Kidney (tissue), 14 donors: Measurements from ENCODE around the gene ATAD2B. TPM values are rescaled to one million over a fixed set of nuclear protein-coding genes. Genes with fewer than 3 reads are reported as not detected.

Experiments
- DNase-seq, 5 donors: peaks; one replicate each; pipeline ENCODE4 v3.0.0-alpha.2; 2013 to 2020
- FAIRE-seq: peaks from 2 replicates; lab custom pipeline; 2012; peaks lifted over from hg19 to GRCh38; lab: Jason Lieb, UNC
- H3K27ac ChIP-seq, 2 donors: one replicate each; pipeline ENCODE4 v1.7.0; 2013; ENCODE audit warnings: low read depth in 2 of 2, low read length in 2 of 2, inconsistent platforms in 1 of 2
- H3K27me3 ChIP-seq: one replicate; pipeline ENCODE4 v1.7.1; 2013; ENCODE audit warnings: low read length, inconsistent platforms; ENCODE audit not compliant: control insufficient read depth, insufficient read depth
- H3K36me3 ChIP-seq, 3 donors: one replicate each; pipeline versions ENCODE4 v1.7.0 to v1.7.1; 2013; ENCODE audit warnings: low read length in 3 of 3, control low read depth in 1 of 3, inconsistent platforms in 1 of 3; ENCODE audit not compliant: insufficient read depth in 3 of 3, control insufficient read depth in 2 of 3
- H3K4me1 ChIP-seq, 3 donors: one replicate each; pipeline versions ENCODE4 v1.7.0 to v1.7.1; 2013; ENCODE audit warnings: low read length in 3 of 3, inconsistent platforms in 1 of 3, low read depth in 1 of 3; ENCODE audit not compliant: control insufficient read depth in 2 of 3, insufficient read depth in 2 of 3
- H3K4me3 ChIP-seq, 3 donors: one replicate each; pipeline versions ENCODE4 v1.7.0 to v1.8.1; 2013; ENCODE audit warnings: low read length in 3 of 3, control low read depth in 1 of 3, inconsistent platforms in 1 of 3
- H3K9ac ChIP-seq, 3 donors: one replicate each; pipeline versions ENCODE4 v1.7.0 to v1.7.1; 2013; ENCODE audit warnings: low read length in 3 of 3, control low read depth in 1 of 3, inconsistent platforms in 1 of 3
- H3K9me3 ChIP-seq, 3 donors: one replicate each; pipeline versions ENCODE4 v1.7.0 to v1.7.1; 2013; ENCODE audit warnings: low read length in 3 of 3, control low read depth in 1 of 3, inconsistent platforms in 1 of 3; ENCODE audit not compliant: control insufficient read depth in 2 of 3, insufficient read depth in 1 of 3
- intact Hi-C: fragments of 100-400 bp; cut with DNase I; formaldehyde crosslinking; loops from one replicate; pipeline ENCODE4 v1.11.1; 2022
- polyA plus RNA-seq: library from polyadenylated mRNA; stranded (reverse); fragments of 350-450 nt; fragmentation: Illumina TruSeq; extraction: RNeasy Lipid Tissue Mini Kit (QIAGEN cat#74804); gene quantifications from one replicate; pipeline ENCODE4 v1.2.3, GENCODE V29; 2014; ENCODE audit warnings: low read depth, low replicate concordance; ENCODE audit not compliant: insufficient read depth
- total RNA-seq: library from RNA; stranded (reverse); fragmentation: NEBNext Ultra II Directional; extraction: Animal tissue kit (Norgen Biotek cat#: 25700); gene quantifications from one replicate; pipeline ENCODE4 v1.2.1, GENCODE V29; 2021
- TF ChIP-seq, protein P1 (sequence below): IDR thresholded peaks from 3 replicates; pipeline ENCODE4 v1.5.1; 2012; ENCODE audit warnings: mild to moderate bottlenecking, moderate library complexity, borderline replicate concordance; ENCODE audit not compliant: insufficient read depth; ENCODE audit errors: extremely low read depth
- donor health status: control.
- donor health status: control.
- donor health status: control.
- donor health status: control.
- donor health status: control.
- donor health status: DM: yes; HTN: yes; CAD: no.
- donor health status: Normal renal cell carcinoma (clear cell type).

ATAD2B gene
- total and polyA plus RNA-seq, 2 donors from 2014 or later, result 2.3 to 28.7 TPM

DNA sequence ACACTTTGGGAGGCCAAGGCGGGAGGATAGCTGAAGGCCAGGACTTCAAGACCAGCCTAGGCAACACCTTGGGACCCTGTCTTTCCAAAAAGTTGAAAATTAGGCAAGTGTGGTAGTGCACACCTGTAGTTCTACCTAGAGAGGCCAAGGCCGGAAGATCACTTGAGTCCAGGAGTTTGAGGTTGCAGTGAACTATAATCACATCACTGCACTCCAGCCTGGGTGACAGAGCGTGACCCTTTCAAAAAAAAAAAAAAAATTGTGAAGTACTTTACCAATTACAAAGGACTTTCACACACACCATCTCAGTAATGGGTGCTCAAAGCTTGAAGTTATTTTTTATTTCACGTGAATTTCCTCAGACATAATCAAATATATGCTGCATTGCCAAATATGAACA lies 65.0 kb downstream of the ATAD2B start:
- DNase-seq, result no peak
- intact Hi-C loops, result no loop called here

GRCh38 chr2:23859983-23860382 lies 66.9 kb downstream of the ATAD2B start:
- Histone ChIP-seq H3K4me1 (no peaks in the 10 kb centered on the region), H3K9me3 (no peaks in the 10 kb centered on the region), H3K27me3 (no peaks in the 10 kb centered on the region), H3K9ac (no peak overlapping the region), H3K36me3 (peaks cover 2 to 15% (median 3%) of the 10 kb centered on the region in 3 donors), H3K27ac (no peak overlapping the region), H3K4me3 (no peak overlapping the region)
- intact Hi-C loops, result no loop called here
- FAIRE-seq, result no peak
- TF ChIP-seq, protein P1, sequence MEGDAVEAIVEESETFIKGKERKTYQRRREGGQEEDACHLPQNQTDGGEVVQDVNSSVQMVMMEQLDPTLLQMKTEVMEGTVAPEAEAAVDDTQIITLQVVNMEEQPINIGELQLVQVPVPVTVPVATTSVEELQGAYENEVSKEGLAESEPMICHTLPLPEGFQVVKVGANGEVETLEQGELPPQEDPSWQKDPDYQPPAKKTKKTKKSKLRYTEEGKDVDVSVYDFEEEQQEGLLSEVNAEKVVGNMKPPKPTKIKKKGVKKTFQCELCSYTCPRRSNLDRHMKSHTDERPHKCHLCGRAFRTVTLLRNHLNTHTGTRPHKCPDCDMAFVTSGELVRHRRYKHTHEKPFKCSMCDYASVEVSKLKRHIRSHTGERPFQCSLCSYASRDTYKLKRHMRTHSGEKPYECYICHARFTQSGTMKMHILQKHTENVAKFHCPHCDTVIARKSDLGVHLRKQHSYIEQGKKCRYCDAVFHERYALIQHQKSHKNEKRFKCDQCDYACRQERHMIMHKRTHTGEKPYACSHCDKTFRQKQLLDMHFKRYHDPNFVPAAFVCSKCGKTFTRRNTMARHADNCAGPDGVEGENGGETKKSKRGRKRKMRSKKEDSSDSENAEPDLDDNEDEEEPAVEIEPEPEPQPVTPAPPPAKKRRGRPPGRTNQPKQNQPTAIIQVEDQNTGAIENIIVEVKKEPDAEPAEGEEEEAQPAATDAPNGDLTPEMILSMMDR, result no peak
- DNase-seq, result no peak

More for the DNA sequence above, 65.0 kb downstream of the ATAD2B start:
- no peak for FAIRE-seq
- no peak overlapping the region for H3K4me3 ChIP-seq
- H3K27me3 ChIP-seq, result no peaks in the 10 kb centered on the region
- TF ChIP-seq, protein P1, result no peak
- H3K9ac ChIP-seq, result no peak overlapping the region
- H3K9me3 ChIP-seq, result no peaks in the 10 kb centered on the region
- H3K36me3 ChIP-seq, result peaks cover 2 to 20% (median 3%) of the 10 kb centered on the region in 3 donors
- no peaks in the 10 kb centered on the region for H3K4me1 ChIP-seq
- no peak overlapping the region for H3K27ac ChIP-seq

- no peak for FAIRE-seq
These were observed 67.7 kb downstream of the ATAD2B start for GRCh38 chr2:23859234-23859633.

More at GRCh38 chr2:23859234-23859633, 67.7 kb downstream of the ATAD2B start:
- H3K27me3 ChIP-seq, result no peaks in the 10 kb centered on the region
- TF ChIP-seq, protein P1, result no peak
- no peaks in the 10 kb centered on the region for H3K4me1 ChIP-seq
- no peaks in the 10 kb centered on the region for H3K9me3 ChIP-seq
- H3K4me3 ChIP-seq, result no peak overlapping the region
- no peak for DNase-seq
- H3K27ac ChIP-seq, result no peak overlapping the region
- no peak overlapping the region for H3K9ac ChIP-seq
- peaks cover 2 to 13% (median 3%) of the 10 kb centered on the region in 3 donors for H3K36me3 ChIP-seq
- intact Hi-C loops, result no loop called here
